GM23338 (cell line): ENCODE data around the gene UBAC2. TPM values are rescaled to one million over a fixed set of nuclear protein-coding genes. Genes with fewer than 3 reads are reported as not detected.

Experiments
- ATAC-seq: fragments of 200-7000 bp; cut with Tn5 transposase; 3 replicates; pipeline ENCODE4 v1.9.1; 2020
- DNase-seq: peaks from one replicate; pipeline ENCODE4 v3.0.0-alpha.2; 2015; ENCODE audit warnings: low spot score
- H2AFZ ChIP-seq: fragments of 200-600 bp; sonication (generic); 2 replicates; pipeline ENCODE4 v1.8.0; 2016; ENCODE audit warnings: antibody characterized with exemption, mild to moderate bottlenecking, moderate library complexity
- H3F3A ChIP-seq: fragments of 200-600 bp; sonication (generic); replicated peaks from 2 replicates; pipeline ENCODE4 v1.8.0; 2017; ENCODE audit warnings: antibody characterized with exemption, mixed run types, low read depth
- H3K27ac ChIP-seq: fragments of 200-600 bp; sonication (generic); 2 replicates; pipeline ENCODE4 v1.6.1; 2016; ENCODE audit warnings: low read depth
- H3K27me3 ChIP-seq: fragments of 200-600 bp; sonication (generic); 2 replicates; pipeline ENCODE4 v1.8.0; 2016; ENCODE audit warnings: mild to moderate bottlenecking, mixed run types, moderate library complexity; ENCODE audit not compliant: insufficient read depth
- H3K36me3 ChIP-seq: fragments of 200-600 bp; sonication (generic); 2 replicates; pipeline ENCODE4 v1.8.0; 2016; ENCODE audit warnings: mild to moderate bottlenecking; ENCODE audit not compliant: insufficient read depth
- H3K4me1 ChIP-seq: fragments of 200-600 bp; sonication (generic); 2 replicates; pipeline ENCODE4 v1.8.0; 2016; ENCODE audit warnings: mild to moderate bottlenecking, moderate library complexity; ENCODE audit not compliant: insufficient read depth
- H3K4me2 ChIP-seq: fragments of 200-600 bp; sonication (generic); 2 replicates; pipeline ENCODE4 v1.7.1; 2017; ENCODE audit warnings: mixed run types
- H3K4me3 ChIP-seq: fragments of 200-600 bp; sonication (generic); 2 replicates; pipeline ENCODE4 v1.6.1; 2016; ENCODE audit warnings: mixed run types
- H3K79me2 ChIP-seq: fragments of 200-600 bp; sonication (generic); replicated peaks from 2 replicates; pipeline ENCODE4 v1.8.0; 2017; ENCODE audit warnings: mild to moderate bottlenecking; ENCODE audit not compliant: insufficient read depth
- H3K9me2 ChIP-seq: fragments of 200-600 bp; sonication (generic); 2 replicates; pipeline ENCODE4 v1.8.0; 2017; ENCODE audit not compliant: insufficient read depth
- H4K20me1 ChIP-seq: fragments of 200-600 bp; sonication (generic); replicated peaks from 2 replicates; pipeline ENCODE4 v1.8.0; 2017; ENCODE audit warnings: mild to moderate bottlenecking; ENCODE audit not compliant: insufficient read depth
- H3K27ac Mint-ChIP-seq: 2 replicates; pipeline ENCODE4 v1.8.0; 2020; ENCODE audit warnings: inconsistent platforms, mild to moderate bottlenecking, moderate library complexity, mixed read lengths
- H3K27me3 Mint-ChIP-seq: 3 replicates; pipeline ENCODE4 v1.8.0; 2022; ENCODE audit warnings: low read depth, mild to moderate bottlenecking, moderate library complexity, mixed read lengths, inconsistent platforms; ENCODE audit not compliant: insufficient read depth, poor library complexity
- H3K36me3 Mint-ChIP-seq: 3 replicates; pipeline ENCODE4 v1.8.0; 2021; ENCODE audit warnings: low read depth, mild to moderate bottlenecking, inconsistent platforms, moderate library complexity, mixed read lengths
- H3K4me1 Mint-ChIP-seq: 3 replicates; pipeline ENCODE4 v1.8.0; 2020; ENCODE audit warnings: mild to moderate bottlenecking, inconsistent platforms, mixed read lengths
- H3K4me3 Mint-ChIP-seq: 3 replicates; pipeline ENCODE4 v1.8.0; 2021; ENCODE audit warnings: moderate library complexity, mild to moderate bottlenecking, inconsistent platforms, mixed read lengths
- H3K9me3 Mint-ChIP-seq: 3 replicates; pipeline ENCODE4 v1.8.0; 2020; ENCODE audit warnings: moderate library complexity, mild to moderate bottlenecking, inconsistent platforms, mixed read lengths
- CTCF ChIP-seq, 2 experiments: fragments of 200-600 bp in 1 of 2; sonication (generic) in 1 of 2; conservative IDR thresholded peaks; 2 replicates each; pipeline versions ENCODE4 v1.5.1 to v1.6.1; 2016 to 2017; ENCODE audit warnings: antibody characterized with exemption in 2 of 2, low read depth in 2 of 2, mild to moderate bottlenecking in 2 of 2, moderate library complexity in 1 of 2
- NANOG ChIP-seq: IDR thresholded peaks from 2 replicates; pipeline ENCODE4 v1.6.1; 2016; ENCODE audit warnings: antibody characterized with exemption, borderline replicate concordance
- POLR2AphosphoS5 ChIP-seq: IDR thresholded peaks from 2 replicates; pipeline ENCODE4 v1.6.1; 2016; ENCODE audit warnings: antibody characterized with exemption, low read depth
- STAT1 ChIP-seq: IDR thresholded peaks from one replicate; pipeline ENCODE4 v1.6.1; 2016; ENCODE audit warnings: antibody characterized with exemption; ENCODE audit not compliant: unreplicated experiment
- ZNF114 ChIP-seq: fragments of 250-450 bp; sonication (Bioruptor Pico); IDR thresholded peaks from 2 replicates; pipeline ENCODE4 v1.5.0; 2020; ENCODE audit warnings: mild to moderate bottlenecking, moderate library complexity
- polyA plus RNA-seq: library from polyadenylated mRNA; unstranded; fragments of >200 nt; fragmentation: Nextera tagmentation; extraction: Ambion mirVana; gene quantifications from 2 replicates; pipeline ENCODE4 v1.2.1, GENCODE V29; 2016
- total RNA-seq: library from RNA; depleted of rRNA; stranded (reverse); fragments of >200 nt; shearing (Covaris generic); gene quantifications from 2 replicates; pipeline ENCODE4 v1.2.3, GENCODE V29; 2014
- TF ChIP-seq, protein P1 (sequence below): fragments of 250-450 bp; sonication (Bioruptor Pico); IDR thresholded peaks from 2 replicates; pipeline ENCODE4 v1.5.0; 2020; ENCODE audit warnings: mild to moderate bottlenecking, moderate library complexity

The UBAC2 gene
- total and polyA plus RNA-seq, 2 experiments from 2014 or later, result 37.9 to 76.9 TPM

DNA sequence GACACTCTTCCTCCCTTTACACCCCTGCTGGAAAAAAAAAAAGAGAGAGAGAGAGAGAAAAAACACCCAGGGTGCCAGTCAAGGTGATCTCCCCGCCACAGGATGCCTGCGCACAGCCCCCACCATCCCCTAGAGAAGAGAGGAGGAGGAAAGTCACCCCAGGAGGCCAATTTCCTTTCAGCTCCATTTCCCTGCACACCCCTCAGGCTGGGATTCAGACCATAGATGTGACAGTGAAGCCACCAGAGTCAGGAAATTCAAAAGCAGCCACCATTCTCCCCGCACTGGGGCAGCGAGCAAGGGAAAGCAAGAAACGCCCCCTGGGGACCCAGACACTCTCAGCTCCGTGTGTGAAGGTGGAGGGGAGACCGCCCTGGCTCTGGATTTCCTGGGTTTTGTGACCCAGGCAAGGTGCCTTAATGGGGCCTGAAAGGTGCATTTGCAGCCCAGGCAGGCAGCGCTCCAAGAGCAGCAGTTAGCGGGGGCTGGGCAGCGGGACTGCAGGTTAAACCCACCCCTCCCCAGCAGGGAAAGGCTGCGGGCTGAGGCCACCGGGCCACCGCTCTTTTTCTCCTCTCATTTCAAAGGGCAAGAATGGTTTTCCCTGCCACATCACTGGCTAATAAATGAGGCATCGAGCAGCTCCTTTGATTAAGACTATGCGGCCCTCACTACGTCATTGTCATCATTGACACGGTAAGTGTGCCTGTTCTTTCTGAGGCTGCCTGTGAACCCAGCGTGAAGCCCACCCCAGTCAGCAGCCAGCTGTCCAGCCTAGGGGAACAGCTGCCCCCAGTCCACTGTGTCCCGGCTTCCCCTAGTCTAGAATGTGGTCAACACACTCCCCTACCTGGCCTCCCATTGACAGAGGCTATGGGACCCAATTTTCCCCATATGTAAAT is 216.8 kb downstream of the UBAC2 start:
- H3K79me2 ChIP-seq, result no peaks in the 10 kb centered on the region
- H3K9me2 ChIP-seq, result no peaks in the 10 kb centered on the region
- H3K9me3 Mint-ChIP-seq, result no peaks in the 10 kb centered on the region
- peak overlapping the region; percentile 48 for H3K4me3 Mint-ChIP-seq
- H2AFZ ChIP-seq, result peak overlapping the region; percentile 97
- peak overlapping the region; percentile 27; the same call in 1 of the 2 replicates for H3K4me3 ChIP-seq
- no peak overlapping the region for H3K27ac ChIP-seq
- H3K4me1 Mint-ChIP-seq, result peaks cover 17% of the 10 kb centered on the region
- H3K27ac Mint-ChIP-seq, result peak overlapping the region; percentile 36; the same call in 1 of the 2 replicates
- no peaks in the 10 kb centered on the region for H4K20me1 ChIP-seq
- TF ChIP-seq NANOG (no peak), POLR2AphosphoS5 (no peak), CTCF (conservative IDR thresholded peaks at IDR 0.05; ENCODE audit: low read depth in 2 of 2) (peak; percentile 9 to 30; a peak in 3 of 4 replicates)
- no peaks in the 10 kb centered on the region for H3K36me3 ChIP-seq
- no peaks in the 10 kb centered on the region for H3K27me3 ChIP-seq
- H3K4me1 ChIP-seq, result peaks cover 19% of the 10 kb centered on the region
- ATAC-seq (peak; percentile 71), DNase-seq (peak; percentile 60)
- H3K4me2 ChIP-seq, result peak overlapping the region; percentile 70
- no peaks in the 10 kb centered on the region; the same call in 2 of the 3 replicates for H3K36me3 Mint-ChIP-seq
- H3K27me3 Mint-ChIP-seq, result peaks cover 4% of the 10 kb centered on the region
- H3F3A ChIP-seq, result 0 out of 2 replicates have a peak, but pooled peaks cover 4% of the 10 kb centered on the region

DNA sequence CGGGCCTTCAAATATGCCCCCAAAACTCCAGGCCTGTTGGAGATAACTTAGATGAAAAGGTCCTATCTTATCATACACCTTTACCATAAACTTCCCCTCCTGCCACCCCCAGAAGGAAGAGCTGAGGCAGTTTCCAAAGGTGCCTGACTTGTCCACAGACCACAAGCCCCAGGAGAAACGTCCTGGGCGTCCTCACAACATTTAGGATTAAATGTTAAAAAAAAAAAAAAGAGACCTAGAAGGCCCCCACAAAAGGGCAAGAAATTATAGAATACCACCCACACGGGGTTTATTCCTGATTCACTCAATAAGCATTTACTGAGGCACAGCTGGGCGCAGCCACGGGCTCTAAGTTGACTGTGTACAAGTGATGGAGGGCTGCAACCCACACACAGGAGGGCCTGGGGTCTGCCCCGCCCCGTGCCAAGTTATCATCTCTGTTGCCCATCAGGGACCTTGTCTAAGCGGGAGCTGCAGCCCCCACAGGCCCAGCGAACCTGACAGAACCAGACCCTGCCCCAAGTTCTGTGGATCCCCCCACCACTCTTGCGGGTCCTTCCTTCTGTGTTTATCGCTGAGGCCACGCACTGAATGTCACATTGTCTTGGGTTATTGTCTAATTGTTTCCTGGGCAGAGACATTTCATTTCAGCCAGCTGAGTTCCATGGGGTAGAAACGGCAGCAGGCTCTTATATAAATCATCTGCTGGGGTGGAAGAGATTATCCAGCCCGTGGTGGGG is 217.6 kb downstream of the UBAC2 start:
- Mint-ChIP-seq H3K36me3 (no peaks in the 10 kb centered on the region; the same call in 2 of the 3 replicates), H3K4me3 (no peak overlapping the region), H3K9me3 (no peaks in the 10 kb centered on the region; the same call in 2 of the 3 replicates), H3K4me1 (peaks cover 17% of the 10 kb centered on the region), H3K27ac (no peak overlapping the region), H3K27me3 (peaks cover 4% of the 10 kb centered on the region)
- no peaks in the 10 kb centered on the region for H3K27me3 ChIP-seq
- no peaks in the 10 kb centered on the region for H3K36me3 ChIP-seq
- H3K9me2 ChIP-seq, result no peaks in the 10 kb centered on the region
- 0 out of 2 replicates have a peak, but pooled peaks cover 4% of the 10 kb centered on the region for H3F3A ChIP-seq
- H3K4me1 ChIP-seq, result peaks cover 19% of the 10 kb centered on the region
- no peak overlapping the region for H3K4me3 ChIP-seq
- H3K27ac ChIP-seq, result no peak overlapping the region
- no peaks in the 10 kb centered on the region for H3K79me2 ChIP-seq
- peak overlapping the region; percentile 70 for H3K4me2 ChIP-seq
- TF ChIP-seq ZNF114 (CRISPR knock-in tag), result no peak
- TF ChIP-seq STAT1, result no peak
- TF ChIP-seq, protein P1, sequence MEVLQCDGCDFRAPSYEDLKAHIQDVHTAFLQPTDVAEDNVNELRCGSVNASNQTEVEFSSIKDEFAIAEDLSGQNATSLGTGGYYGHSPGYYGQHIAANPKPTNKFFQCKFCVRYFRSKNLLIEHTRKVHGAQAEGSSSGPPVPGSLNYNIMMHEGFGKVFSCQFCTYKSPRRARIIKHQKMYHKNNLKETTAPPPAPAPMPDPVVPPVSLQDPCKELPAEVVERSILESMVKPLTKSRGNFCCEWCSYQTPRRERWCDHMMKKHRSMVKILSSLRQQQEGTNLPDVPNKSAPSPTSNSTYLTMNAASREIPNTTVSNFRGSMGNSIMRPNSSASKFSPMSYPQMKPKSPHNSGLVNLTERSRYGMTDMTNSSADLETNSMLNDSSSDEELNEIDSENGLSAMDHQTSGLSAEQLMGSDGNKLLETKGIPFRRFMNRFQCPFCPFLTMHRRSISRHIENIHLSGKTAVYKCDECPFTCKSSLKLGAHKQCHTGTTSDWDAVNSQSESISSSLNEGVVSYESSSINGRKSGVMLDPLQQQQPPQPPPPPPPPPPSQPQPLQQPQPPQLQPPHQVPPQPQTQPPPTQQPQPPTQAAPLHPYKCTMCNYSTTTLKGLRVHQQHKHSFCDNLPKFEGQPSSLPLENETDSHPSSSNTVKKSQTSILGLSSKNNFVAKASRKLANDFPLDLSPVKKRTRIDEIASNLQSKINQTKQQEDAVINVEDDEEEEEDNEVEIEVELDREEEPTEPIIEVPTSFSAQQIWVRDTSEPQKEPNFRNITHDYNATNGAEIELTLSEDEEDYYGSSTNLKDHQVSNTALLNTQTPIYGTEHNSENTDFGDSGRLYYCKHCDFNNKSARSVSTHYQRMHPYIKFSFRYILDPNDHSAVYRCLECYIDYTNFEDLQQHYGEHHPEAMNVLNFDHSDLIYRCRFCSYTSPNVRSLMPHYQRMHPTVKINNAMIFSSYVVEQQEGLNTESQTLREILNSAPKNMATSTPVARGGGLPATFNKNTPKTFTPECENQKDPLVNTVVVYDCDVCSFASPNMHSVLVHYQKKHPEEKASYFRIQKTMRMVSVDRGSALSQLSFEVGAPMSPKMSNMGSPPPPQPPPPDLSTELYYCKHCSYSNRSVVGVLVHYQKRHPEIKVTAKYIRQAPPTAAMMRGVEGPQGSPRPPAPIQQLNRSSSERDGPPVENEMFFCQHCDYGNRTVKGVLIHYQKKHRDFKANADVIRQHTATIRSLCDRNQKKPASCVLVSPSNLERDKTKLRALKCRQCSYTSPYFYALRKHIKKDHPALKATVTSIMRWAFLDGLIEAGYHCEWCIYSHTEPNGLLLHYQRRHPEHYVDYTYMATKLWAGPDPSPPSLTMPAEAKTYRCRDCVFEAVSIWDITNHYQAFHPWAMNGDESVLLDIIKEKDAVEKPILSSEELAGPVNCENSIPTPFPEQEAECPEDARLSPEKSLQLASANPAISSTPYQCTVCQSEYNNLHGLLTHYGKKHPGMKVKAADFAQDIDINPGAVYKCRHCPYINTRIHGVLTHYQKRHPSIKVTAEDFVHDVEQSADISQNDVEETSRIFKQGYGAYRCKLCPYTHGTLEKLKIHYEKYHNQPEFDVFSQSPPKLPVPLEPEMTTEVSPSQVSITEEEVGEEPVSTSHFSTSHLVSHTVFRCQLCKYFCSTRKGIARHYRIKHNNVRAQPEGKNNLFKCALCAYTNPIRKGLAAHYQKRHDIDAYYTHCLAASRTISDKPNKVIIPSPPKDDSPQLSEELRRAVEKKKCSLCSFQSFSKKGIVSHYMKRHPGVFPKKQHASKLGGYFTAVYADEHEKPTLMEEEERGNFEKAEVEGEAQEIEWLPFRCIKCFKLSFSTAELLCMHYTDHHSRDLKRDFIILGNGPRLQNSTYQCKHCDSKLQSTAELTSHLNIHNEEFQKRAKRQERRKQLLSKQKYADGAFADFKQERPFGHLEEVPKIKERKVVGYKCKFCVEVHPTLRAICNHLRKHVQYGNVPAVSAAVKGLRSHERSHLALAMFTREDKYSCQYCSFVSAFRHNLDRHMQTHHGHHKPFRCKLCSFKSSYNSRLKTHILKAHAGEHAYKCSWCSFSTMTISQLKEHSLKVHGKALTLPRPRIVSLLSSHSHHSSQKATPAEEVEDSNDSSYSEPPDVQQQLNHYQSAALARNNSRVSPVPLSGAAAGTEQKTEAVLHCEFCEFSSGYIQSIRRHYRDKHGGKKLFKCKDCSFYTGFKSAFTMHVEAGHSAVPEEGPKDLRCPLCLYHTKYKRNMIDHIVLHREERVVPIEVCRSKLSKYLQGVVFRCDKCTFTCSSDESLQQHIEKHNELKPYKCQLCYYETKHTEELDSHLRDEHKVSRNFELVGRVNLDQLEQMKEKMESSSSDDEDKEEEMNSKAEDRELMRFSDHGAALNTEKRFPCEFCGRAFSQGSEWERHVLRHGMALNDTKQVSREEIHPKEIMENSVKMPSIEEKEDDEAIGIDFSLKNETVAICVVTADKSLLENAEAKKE (CRISPR knock-in tag), result no peak
- H2AFZ ChIP-seq, result peak overlapping the region; percentile 38; the same call in 1 of the 2 replicates
- no peak for ATAC-seq
- no peaks in the 10 kb centered on the region for H4K20me1 ChIP-seq
- DNase-seq, result no peak
